HEK293T (cell line): ENCODE results near the gene CLN6.

Experiments
- ARNT ChIP-seq: fragments of 450-650 bp; IDR thresholded peaks from 2 replicates; pipeline ENCODE4 v1.6.1; 2017; ENCODE audit warnings: mild to moderate bottlenecking
- BHLHE40 ChIP-seq: fragments of 450-650 bp; IDR thresholded peaks from 2 replicates; pipeline ENCODE4 v1.6.1; 2016; ENCODE audit warnings: mild to moderate bottlenecking, moderate library complexity, borderline replicate concordance
- FOXA1 ChIP-seq: fragments of 450-650 bp; IDR thresholded peaks from 2 replicates; pipeline ENCODE4 v1.6.1; 2016; ENCODE audit warnings: mild to moderate bottlenecking
- FOXK2 ChIP-seq: fragments of 450-650 bp; IDR thresholded peaks from 2 replicates; pipeline ENCODE4 v1.6.1; 2016; ENCODE audit warnings: mild to moderate bottlenecking
- LEF1 ChIP-seq: fragments of 450-650 bp; IDR thresholded peaks from 2 replicates; pipeline ENCODE4 v1.6.1; 2017; ENCODE audit warnings: mild to moderate bottlenecking, borderline replicate concordance
- SP1 ChIP-seq: fragments of 450-650 bp; IDR thresholded peaks from 2 replicates; pipeline ENCODE4 v1.6.1; 2017
- SUZ12 ChIP-seq: fragments of 450-650 bp; IDR thresholded peaks from 2 replicates; pipeline ENCODE4 v1.6.1; 2016; ENCODE audit warnings: mild to moderate bottlenecking
- TARDBP ChIP-seq: fragments of 450-650 bp; IDR thresholded peaks from 2 replicates; pipeline ENCODE4 v1.6.1; 2016
- ZNF384 ChIP-seq: fragments of 450-650 bp; IDR thresholded peaks from 2 replicates; pipeline ENCODE4 v1.6.1; 2016

- TF ChIP-seq ARNT (no peak), SP1 (no peak), SUZ12 (no peak), FOXA1 (no peak), ZNF384 (no peak), FOXK2 (no peak), LEF1 (no peak), TARDBP (no peak), BHLHE40 (no peak)
Measured at GRCh38 chr15:68186671-68187397, 42.7 kb downstream of the CLN6 start.
